AG09309 (cell line): Measurements from ENCODE around the gene ELF1.
"Not testable (repeated sequence)": the region's sequence is repeated elsewhere in the genome, so short reads cannot be mapped to it uniquely, and the experiment has no call there.

Source experiments
- DNase-seq: peaks from one replicate; pipeline ENCODE4 v3.0.0-alpha.2; 2010; ENCODE audit warnings: low read depth
- H3K4me3 ChIP-seq: 2 replicates; pipeline ENCODE4 v1.5.1; 2011; ENCODE audit warnings: mild to moderate bottlenecking, low read depth, low read length, moderate library complexity; ENCODE audit not compliant: control insufficient read depth
- CTCF ChIP-seq: IDR thresholded peaks from 2 replicates; pipeline ENCODE4 v1.5.1; 2011; ENCODE audit warnings: mild to moderate bottlenecking, low read depth, low read length, inconsistent platforms; ENCODE audit not compliant: insufficient read depth, control insufficient read depth; ENCODE audit errors: missing control alignments

The ELF1 gene

DNA sequence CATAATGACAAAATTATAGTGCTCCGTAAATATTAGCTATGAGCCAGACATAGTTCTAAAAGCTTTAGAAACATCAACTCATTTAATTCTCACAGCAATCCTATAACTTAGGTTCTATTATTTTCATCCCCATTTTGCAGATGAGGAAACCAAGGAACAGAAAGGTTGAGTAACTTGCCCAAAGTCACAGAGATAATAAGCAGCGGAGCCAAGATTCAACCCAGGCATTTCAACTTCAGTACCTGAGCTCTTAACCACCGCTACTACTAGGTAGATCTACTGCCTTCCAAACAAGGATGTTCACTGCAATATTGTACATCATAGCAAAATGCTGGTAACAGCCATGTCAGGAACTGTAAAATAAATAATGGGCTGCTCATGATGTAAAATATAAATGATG, 39.9 kb downstream of the ELF1 start:
- no peak for TF ChIP-seq CTCF
- DNase-seq, result no peak
- no peak overlapping the region for H3K4me3 ChIP-seq

DNA sequence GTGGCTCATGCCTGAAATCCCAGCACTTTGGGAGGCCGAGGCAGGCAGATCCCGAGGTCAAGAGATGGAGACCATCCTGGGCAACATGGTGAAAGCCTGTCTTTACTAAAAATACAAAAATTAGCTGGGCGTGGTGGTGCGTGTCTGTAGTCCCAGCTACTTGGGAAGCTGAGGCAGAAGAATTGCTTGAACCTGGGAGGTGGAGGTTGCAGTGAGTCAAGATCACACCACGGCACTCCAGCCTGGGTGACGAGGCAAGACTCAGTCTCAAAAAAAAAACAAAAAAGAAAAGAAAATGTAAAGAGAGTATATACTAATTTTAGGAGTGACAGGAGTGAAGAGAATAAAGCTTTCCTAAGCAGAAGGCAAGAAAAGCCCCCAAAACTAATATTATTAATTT, 41.0 kb downstream of the ELF1 start:
- not testable (repeated sequence) for DNase-seq, H3K4me3 ChIP-seq

DNA sequence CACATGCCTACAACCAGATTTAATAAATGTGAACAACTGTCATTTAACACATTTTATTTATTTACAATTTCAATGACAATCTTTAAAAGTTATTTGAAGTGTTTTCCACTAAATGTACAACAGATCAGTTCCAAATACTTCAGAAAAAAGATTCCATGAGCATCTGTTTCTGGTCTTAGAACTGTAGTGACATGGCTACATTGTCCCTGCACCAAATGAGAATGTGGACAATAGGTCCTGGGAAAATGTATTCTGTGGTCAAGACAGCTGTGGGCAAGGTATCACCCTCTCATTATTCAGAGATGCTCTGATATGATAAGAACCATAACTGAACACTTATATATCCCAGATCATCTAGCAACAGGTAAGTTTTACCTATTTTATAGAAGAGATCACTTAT, 43.7 kb downstream of the ELF1 start:
- no peak for TF ChIP-seq CTCF
- no peak for DNase-seq
- H3K4me3 ChIP-seq, result no peak overlapping the region

DNA sequence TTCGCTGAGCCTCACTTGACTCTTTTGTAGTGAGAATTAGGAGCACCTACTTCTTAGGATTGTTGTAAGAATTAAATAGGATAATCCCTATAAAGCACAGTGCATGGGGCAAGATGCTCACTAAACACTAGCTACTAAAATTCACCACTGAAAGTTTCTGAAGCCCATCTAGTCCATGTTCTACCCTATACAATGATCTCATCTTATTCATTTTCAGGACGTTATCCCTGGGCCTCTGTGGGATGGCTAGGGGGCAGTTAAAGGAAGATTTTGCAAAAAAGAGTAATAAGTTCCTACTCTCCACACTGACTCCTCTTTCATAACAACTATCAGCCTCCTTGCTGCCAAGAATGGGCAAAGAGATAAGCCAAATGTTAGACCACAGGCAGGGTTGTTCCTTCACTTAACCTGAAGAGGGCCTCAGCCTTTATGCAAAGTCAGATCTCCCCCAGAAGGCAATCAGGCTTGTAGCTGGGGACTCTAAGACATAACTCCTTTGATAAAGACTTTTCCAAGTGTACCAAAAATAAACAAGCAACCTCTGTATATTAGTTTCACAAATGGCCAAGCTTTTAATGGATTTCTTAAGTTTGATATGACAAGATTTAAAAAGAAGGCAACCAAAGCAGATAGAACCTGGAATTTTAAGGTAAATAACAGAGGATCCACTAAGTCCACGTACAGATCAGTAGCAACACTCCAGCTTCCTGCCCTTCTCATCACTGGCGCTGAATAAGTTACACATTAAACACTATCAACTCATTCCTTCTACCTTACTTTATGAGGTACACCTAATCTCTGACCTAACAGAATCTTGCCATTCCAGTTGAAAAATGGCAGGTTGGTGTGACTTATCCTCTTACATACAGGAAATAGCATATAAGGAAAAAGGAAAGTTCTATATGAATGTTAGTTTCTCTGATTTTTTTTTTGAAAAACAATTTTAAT, 44.4 kb downstream of the ELF1 start:
- H3K4me3 ChIP-seq, result no peak overlapping the region
- TF ChIP-seq CTCF, result peak; percentile 26
- DNase-seq, result peak; percentile 20

DNA sequence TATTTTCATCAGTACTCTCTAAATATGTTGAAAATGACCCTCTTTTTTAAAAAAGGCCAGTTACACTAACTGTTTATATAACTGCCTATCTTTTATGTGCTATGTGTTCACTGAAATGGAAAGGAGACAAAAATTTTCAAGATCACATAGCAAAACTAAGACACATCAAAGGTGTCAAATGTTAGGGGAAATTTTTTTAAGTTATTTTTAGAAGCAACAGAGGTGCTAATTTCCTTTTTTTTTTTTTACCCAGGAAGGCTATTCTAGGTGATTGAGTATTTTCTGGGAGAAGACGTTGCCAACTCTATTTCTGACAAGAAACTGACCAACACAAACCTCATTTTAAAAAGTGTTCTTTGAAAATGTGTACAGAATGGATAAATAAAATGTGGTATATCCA, 45.7 kb downstream of the ELF1 start:
- no peak for TF ChIP-seq CTCF
- no peak for DNase-seq
- no peak overlapping the region for H3K4me3 ChIP-seq

- TF ChIP-seq CTCF, result no peak
- no peak overlapping the region for H3K4me3 ChIP-seq
- no peak for DNase-seq
These were observed 47.8 kb downstream of the ELF1 start for GRCh38 chr13:40971321-40971720.

- TF ChIP-seq CTCF, result no peak
- no peak overlapping the region for H3K4me3 ChIP-seq
- DNase-seq, result no peak
These were observed 48.3 kb downstream of the ELF1 start for GRCh38 chr13:40970803-40971202.
